ENCODE data around the gene MAD1L1.

Gene MAD1L1

DNA sequence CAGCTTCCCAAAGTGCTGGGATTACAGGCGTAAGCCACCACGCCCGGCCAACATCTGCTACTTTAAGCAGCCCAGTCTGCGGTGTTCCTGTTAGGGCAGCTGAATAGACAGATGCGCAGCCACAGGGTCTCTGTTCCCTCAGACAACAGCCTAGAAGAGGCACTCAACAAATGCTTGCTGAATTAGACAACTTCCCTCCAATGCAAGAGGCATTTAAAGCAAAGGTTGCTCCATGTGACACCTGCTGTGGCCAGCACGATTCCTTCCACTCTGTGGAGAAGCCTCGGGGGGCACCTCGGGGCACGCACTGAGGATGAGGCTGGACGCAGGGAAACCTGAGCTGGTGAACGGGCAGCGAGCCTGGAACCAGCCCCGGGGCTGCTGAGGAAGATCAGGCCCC, 237.8 kb downstream of the MAD1L1 start:
- no peak for DNase-seq

DNA sequence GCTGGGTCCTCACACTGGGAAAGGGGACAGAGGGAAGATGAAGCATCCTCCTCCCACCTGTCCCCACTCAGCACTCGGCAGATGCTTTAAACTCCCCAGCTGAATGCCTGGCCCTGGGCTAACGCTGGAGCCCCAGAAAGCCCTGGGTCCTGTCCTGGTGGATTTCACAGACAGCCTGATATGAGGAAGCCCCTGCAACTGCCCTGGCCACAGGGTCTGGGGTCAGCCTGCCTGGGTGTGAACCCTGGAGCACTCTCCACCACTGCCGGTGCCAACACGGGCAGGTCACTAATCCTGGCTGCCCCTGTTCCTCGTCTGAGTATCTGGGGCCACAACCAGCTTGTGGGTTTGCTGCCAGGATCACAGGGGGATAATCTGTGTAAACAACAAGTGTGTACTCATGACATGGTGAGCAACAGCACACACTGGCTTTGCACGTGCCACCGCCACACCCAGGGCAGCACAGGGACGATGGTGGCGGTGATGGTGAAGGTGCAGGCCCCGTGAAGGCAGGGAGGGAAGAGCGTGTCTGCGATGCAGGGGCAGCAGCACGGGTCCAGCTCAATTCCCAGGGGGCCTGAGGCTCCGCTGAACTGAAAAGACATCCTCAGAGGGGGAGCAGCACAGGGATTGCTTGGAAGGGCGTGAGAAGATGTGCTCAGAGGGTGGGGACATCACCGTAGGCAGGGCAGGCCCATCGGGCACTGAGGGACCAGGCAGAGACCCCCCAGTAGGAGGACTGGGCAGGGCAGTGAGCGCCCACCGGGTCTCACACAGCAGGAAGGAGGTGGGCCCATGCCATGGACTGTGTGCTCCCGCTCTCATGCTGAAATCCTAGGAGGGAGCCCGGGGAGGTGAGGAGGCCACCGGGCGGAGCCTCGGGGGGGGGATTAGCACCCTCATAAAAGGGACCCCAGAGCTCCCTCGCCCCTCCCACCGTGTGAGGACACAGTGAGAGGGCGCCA, 238.7 kb downstream of the MAD1L1 start:
- no peak for DNase-seq

DNA sequence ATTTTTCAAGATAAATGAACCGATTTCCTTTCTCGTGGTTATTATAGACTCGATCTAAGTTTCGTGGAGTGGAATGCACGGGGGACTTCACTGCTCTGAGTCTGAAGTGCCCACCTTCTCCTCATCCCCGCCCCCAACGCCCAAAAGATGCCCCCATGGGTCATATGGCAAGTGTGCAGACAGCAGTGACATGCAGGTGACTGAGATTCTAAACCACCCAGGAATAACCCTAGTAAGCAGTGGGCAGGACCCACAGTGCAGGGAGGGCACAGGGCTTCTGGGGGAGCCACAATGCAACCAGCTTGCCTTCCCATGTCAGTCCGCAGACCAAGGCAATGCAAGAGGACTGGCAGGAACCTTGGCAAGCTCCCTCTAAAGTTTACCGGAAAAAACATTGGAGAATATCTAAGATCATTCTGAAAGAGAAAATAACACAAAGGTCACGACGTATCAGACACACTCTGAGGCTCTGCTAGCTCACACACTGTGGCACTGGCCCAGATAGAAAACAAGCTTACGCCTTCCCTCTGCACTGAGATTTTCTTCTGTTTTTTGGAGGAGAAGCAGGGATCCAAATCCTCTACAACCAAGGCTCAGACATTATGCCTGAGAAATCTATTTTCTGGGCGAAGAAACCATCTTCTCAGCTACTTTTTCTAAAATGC, 239.6 kb downstream of the MAD1L1 start:
- no peak for DNase-seq

DNA sequence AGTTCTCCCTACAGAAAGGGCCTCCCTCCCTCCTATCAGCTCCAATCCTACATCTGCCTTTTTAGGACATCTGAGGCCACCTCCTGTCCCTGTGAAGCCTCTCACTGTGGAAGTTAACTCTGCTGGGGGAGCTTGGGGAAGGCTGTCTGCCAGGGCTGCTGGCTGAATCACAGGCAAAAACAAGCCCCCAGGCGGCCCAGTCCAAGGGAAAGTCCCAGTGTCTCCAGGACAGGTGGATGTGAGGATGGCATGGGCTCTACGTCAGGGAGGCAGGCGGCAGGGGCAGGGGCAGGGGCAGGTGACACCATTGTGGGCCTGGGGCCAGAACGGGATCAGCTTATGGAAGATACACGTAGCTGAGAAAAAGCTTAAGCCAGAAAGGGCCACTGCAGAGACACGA, 240.2 kb downstream of the MAD1L1 start:
- DNase-seq: no peak

DNA sequence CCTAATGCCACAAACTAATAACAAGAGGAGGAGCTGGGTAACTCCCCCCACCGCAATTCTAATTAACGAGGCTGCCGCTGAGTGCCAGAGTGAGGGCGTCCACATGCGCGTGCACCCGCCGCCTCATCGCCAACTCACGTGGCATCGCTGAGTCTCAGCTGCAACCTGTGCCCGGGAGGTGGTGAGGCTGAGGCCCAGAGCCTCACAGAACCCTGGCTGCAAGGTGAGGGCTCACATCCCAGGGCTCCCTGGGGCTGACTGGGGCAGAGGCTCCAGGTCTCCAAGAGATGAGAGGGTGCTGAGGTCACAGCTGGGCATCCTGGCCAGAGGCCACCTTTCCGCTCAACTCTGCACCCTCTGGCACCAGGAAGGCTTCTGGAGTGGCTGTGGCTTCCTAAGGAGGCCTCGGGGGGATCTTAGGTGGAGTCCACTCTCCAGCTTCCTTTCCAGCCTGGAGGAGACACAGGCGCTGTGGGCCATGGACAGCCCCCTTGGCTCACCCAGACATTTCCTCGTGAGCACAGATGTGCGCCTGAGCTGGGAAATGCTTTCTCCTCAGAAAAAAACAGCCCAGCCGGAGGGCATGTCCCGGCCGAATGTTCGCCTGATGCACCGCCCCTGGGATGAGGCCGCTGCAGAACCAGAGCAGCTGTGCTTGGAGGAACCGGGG, 242.6 kb downstream of the MAD1L1 start:
- DNase-seq: no peak

DNA sequence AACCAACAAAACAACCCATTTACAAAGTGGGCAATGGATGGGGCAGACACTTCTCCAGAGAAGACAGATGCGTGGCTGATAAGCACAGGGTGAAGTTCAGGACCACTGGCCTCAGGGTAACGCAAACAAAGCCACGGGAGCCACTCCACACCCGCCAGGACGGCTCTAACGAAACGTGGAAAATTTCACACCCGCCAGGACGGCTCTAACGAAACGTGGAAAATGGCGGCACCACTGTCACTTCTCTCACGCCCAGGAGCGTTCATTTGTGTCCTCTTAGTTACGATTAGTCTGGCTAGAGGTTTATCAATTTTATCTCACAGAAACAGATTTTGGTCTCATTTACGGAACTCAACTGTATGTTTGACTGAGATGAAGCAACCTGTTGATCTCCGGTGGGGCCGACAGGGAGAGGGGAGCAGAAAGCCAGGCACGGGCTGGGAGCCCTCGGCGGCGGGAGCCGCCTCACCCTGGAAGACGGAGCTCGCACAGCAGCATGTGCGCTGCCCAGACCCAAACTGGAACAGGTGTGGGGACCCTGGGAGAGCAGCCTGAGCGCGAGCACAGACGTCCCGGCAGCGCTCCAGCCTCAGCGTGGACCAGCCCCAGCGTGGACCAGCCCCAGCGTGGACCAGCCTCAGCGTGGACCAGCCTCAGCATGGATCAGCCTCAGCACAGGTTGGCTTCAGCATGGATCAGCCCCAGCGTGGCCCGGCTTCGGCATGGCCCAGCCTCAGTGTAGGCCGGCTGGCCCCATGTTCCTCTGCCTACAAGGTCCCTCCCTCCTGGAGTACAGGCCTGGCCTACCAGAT, 243.5 kb downstream of the MAD1L1 start:
- no peak for DNase-seq

DNA sequence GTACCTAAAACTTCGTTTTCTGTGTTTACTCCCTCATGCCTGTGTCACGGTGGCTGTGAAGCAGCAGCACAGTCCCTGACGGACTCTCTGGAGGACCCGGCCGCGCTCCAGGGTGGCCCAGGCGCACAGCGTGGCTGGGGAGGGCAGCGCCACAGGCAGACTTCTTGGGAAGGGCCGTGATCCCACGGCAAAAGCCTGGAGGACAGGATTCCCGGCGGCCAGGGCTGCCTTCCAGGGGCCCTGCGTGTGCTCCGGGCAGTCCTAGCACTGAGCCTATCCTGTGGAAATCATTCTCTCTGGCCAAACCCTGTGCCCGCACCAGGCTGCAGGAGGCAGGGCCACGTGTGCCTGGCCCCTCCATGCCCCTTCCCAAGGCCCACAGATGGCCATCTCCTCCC, 244.2 kb downstream of the MAD1L1 start:
- DNase-seq: no peak

DNA sequence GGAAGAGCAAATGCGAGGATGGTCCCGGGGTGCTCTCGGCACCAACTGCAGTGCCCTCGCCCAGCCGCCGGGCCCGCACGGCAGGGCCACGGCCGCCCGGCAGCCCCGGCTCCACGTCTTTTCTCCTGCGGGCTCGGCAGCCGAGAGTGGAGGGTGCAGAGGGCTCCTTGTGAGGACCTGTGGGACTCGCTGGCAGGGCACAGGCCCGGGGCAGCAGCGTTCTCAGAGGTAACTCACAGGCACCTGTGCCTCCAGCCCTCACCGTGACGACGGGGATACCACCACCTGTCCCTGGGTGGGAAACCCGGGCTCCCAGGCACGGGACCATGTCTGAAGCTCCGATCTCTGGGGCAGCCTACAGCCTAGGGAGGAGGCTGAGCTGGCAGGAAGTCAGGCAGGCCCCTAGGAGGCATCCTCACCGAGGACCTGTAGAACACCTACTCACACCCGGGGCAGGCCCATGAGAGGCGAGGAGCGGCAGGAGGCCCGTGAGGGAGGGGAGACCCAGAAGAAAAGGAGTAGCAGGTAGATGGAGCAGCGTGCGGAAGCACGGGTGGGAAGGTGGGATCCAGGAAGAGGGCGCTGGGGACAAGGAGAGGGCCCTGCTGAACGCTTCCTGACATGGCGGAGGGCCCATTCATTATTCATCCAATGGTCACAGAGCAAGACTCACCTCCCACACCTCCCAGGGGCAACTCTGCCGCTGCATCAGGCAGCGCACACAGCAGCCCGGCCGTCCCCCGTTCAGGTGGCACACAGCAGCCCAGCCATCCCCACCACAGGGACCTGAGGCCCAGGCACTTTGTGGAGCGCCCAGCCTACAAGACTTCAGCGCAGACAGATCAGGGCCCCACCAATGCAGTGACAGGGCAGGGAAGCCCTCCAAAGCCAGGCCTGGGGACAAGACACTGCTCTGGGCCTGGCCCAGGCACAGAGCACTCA, 244.9 kb downstream of the MAD1L1 start:
- DNase-seq: peak in 1 of 2 experiments; percentile 23

DNA sequence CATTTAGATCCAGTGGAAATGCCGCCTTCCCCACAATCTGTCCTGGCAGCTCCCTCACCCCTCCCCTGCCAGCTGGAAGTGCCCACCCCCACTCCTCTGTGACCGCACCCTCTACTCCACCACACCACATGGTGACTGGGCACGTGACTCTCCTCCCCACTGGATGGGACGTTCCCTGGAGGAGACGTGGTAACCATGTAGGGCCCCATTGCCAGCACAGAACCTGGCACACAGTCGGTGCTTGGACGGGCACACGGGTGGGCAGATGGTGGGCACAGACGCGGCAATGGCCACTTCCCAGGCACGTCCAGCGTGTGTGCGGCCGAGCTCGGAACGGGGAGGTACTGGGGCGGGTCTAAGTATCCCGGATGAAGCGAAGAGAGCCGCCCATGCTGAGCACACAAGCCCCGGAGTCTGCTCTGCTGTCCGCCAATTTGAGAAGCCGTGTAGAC, 245.6 kb downstream of the MAD1L1 start:
- no peak for DNase-seq

DNA sequence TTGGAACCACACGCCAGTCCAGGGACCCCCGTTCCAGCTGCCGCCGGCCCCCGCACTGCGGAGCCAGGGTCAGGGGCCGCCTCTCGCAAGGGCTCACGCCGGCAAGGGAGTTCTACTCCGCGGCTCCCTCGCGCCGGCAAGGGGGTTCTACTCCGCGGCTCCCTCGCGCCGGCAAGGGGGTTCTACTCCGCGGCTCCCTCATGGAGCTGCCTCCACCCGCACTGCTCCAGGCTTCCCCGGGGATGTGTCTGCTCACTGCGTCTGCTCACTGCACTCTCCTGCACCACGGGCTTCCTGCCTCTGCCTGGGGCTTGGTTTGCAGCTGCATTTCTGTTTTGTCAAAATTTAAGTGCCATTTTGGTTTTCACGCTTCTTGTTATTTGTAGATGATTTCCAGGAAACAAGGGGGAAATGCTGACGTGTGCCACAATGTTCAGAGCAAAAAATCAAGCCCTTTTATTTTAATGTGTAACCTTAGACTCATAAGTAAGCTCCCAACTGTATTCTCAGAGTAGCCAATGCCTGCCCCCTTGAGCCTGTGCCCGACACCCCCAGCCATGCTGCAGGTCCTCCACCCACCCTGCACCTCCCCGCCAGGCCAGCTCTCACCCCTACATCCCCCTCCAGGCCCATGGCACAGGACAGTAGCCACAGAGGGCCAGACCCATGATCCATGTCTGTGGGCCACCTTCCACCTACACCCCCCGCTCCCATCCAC, 246.2 kb downstream of the MAD1L1 start:
- peak; percentile 25 to 32 for DNase-seq

DNA sequence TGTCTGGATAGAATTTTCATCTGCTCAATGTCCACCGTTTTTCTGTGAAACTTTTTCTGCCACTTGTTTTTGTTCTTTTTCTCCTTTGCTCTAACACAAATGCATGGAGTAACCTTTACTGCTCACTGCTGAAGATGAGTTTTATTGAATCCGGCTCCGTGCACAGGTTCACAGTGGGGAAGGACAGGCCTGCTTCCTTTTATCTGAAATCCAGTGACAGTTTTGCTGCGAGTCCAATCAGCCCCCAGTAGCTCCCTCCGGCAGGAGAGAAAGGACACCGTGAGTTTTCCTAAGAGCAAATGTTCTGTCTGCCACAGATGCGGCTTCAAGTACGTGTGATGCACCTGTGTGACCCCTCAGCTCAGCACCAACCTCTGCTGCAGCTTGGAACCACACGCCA, 246.8 kb downstream of the MAD1L1 start:
- no peak for DNase-seq

DNA sequence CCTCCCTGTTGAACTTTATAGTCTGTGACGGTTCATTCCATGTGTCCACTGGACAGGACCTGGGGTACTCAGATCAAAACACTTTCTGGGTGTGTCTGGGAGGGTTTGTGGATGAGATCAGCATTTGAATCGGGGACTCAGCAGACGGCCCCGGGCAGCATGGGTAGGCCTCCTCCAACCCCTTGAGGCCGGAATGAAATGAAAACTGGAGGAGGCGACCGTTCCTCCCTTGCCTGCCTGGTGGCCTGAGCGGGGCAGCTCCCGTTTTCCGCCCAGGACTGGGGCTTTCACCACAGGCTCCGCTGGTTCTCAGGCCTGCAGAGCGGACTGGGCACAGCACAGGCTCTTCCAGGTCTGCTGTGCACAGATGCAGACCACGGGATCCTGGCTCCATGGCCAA, 247.7 kb downstream of the MAD1L1 start:
- DNase-seq: no peak

DNA sequence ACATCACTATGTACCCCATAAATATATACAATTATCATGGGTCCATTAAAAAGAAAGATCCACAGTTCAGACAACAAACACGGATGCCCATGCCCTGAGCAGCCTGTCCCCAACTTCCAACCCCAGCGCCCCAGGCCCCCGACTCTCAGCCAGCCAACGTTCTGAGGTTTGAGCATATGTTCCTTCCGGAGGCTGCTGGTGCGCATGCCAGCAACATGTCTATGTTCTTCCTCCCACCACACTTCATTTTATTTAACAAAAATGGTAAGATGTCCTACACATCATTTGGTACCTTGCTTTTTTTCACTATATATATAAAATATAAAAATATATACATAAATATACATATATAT, 250.9 kb downstream of the MAD1L1 start:
- no peak for DNase-seq

DNA sequence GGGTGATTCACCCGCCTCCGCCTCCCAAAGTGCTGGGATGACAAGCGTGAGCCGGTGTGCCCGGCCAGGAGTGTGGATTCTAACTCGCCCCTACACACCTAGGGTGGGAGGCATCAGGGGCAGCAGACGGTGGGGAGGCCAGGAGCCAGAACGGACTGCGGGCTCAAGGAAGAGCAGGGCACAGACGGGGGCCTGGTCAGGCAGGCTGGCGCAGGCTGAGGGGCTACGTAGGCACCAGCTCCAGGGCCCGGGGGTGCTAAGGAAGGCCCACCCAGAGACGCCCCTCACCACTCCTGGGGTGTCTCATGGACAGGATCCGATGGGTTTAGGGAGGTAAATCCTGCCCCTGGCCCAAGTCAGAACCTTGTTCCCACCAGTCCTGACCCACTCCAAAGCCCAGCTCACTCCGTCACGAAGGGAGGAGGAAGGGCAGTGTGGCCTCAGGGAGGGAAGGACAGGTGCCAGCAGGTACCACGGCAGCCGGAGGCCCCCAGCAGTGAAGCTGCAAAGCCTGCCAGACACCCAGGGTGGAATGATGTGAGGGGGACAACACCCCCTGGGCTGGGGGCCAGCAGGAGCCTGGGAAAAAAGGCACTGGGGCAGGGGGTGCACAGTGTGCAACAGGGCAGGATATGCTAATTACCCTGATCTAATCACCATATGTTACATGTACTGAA, 251.4 kb downstream of the MAD1L1 start:
- no peak for DNase-seq

DNA sequence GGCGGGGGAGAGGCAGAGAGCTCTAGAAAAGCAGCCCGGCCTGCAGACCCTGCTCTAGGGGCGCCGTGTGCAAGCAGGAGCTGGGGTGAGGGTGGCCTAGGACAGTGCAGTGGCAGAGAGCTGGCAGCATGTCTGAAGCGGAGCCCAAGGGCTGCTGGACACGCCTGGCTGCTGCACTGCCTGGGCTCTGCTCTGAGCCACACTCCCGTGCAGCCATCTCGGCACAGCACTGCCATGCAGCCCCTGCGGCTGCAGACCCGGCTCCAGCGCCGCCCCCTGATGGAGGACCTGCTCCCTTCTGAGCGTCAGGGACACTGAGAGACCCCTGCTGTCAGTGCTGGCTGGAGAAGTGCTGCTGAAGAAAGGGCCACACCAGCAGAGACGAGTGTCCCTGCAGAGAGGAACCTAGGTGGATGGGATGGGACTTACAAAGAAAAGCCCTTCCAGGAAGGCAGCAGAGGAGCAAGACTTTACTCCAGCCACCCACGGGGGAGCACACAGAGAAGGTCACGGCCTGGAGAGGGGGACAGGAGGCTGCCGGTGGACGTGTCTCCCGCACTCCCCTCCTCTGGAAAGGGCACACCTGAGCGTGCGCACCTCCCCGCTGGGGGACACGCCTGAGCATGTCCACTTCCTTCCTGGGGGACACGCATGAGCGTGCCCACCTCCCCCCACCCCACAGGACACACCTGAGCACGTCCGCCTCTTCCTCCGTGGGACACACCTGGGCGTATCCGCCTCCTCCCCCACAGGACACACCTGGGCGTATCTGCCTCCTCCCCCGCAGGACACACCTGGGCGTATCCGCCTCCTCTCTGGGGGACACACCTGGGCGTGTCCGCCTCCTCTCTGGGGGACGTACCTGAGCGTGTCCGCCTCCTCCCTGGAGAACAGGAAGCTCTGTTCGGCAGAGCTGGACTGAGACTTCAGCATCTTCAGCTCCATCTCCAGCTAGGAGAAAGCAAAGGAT, 252.9 kb downstream of the MAD1L1 start:
- DNase-seq: no peak

DNA sequence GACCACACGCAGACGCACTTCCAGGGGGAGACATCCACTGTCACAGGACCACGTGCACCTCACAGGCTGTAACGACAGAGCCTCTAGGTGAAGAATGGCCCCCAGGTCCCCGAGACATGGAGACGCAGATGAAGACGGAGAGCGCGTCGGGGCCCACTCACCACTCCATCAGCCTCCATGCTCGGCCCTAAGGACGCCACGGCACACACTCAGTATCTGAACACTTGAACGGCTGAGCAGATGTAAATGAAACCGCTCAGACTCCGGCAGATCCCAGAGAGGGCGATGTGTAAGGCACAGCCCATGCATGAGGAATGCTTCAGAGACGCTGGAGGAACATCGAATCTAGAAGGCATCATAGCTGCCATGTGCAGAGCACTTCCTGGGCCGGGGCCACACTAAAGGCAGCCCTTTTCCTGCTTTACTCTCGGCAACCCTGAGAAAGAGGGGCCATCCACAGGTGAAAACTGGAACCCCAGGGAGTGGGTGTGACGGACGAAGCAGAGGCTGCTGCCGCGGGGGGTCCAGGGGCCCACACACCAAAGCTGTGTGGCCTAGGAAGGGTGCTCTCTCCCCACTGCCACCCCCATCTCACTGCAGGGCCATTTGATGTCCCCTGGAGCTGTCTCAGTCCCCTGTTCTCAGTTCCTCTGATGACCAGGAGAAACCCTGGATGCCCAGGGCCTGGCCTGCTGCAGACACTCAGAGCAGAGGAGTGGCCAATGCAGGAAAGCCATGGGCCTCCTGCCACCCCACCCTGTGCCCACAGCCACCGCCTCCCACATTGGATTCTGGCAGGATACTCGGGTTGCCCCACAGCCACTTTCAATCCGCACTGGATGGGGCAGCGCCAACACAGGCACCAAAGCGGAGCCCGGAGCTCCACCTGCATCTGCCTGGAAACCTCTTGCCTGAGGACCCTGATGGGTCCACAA, 253.8 kb downstream of the MAD1L1 start:
- no peak for DNase-seq

DNA sequence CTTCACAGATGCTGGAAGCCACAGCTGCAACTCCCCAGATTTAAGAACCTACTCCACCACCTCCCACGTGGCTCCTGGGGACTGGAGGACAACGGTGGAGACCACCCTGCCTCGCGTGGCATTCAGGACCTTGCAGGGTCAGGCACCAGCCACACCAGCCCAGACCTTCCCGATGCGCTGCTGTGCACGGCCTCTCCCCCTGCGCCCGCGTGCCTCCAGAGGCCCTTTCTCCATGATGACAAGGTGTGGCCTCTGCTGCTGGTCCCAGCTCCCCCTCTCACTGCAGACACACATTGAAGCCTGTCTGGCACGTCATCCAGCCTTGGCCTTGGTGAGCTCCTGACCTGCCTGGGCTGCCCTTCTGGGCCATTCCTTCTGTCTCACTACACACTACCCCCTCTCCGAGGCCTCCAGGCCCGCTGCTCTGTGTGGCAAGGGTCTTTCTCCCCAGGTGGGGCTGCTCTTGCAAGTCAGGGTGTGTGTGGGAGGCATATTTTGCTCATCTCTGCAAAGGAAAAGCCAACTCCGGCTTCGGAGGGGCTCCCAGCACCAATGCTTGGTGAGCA, 254.8 kb downstream of the MAD1L1 start:
- no peak for DNase-seq
